HEK293 (cell line): ENCODE results near the gene OR11A1.

ENCODE experiments used
- BCL6B ChIP-seq: fragments of 450-650 bp; formaldehyde crosslinking; IDR thresholded peaks from 2 replicates; pipeline ENCODE4 v1.5.1; 2017; ENCODE audit warnings: missing biosample characterization, missing genetic modification characterization
- CTCF ChIP-seq: fragments of 450-650 bp; formaldehyde crosslinking; IDR thresholded peaks from 2 replicates; pipeline ENCODE4 v1.5.1; 2016; ENCODE audit warnings: missing biosample characterization, missing genetic modification characterization
- REPIN1 ChIP-seq: fragments of 450-650 bp; formaldehyde crosslinking; IDR thresholded peaks from 2 replicates; pipeline ENCODE4 v1.5.1; 2017; ENCODE audit warnings: missing biosample characterization, missing genetic modification characterization, low read depth
- ZNF362 ChIP-seq: fragments of 450-650 bp; formaldehyde crosslinking; IDR thresholded peaks from 2 replicates; pipeline ENCODE4 v1.5.1; 2016; ENCODE audit warnings: missing biosample characterization, missing genetic modification characterization
- ZNF510 ChIP-seq: fragments of 450-650 bp; formaldehyde crosslinking; IDR thresholded peaks from 2 replicates; pipeline ENCODE4 v1.5.1; 2018; ENCODE audit warnings: mild to moderate bottlenecking, missing genetic modification characterization, missing biosample characterization; ENCODE audit not compliant: insufficient replicate concordance
- ZNF639 ChIP-seq: fragments of 450-650 bp; formaldehyde crosslinking; IDR thresholded peaks from 2 replicates; pipeline ENCODE4 v1.5.1; 2016; ENCODE audit warnings: missing biosample characterization, missing genetic modification characterization
- ZSCAN16 ChIP-seq: fragments of 450-650 bp; formaldehyde crosslinking; IDR thresholded peaks from 2 replicates; pipeline ENCODE4 v1.5.1; 2016; ENCODE audit warnings: missing biosample characterization, missing genetic modification characterization

GRCh38 chr6:29419516-29419915, 37.4 kb downstream of the OR11A1 start:
- TF ChIP-seq BCL6B (tag by site-specific recombination) (no peak), ZNF362 (tag by site-specific recombination) (no peak), CTCF (tag by site-specific recombination) (no peak), REPIN1 (tag by site-specific recombination) (no peak), ZSCAN16 (tag by site-specific recombination) (no peak), ZNF510 (no peak), ZNF639 (tag by site-specific recombination) (no peak)
